ENCODE data around the gene PACS2. TPM values are rescaled to one million over a fixed set of nuclear protein-coding genes. Genes with fewer than 3 reads are reported as not detected.

Gene PACS2
- total RNA-seq, 1 donor from 2014 or later = 263 TPM

DNA sequence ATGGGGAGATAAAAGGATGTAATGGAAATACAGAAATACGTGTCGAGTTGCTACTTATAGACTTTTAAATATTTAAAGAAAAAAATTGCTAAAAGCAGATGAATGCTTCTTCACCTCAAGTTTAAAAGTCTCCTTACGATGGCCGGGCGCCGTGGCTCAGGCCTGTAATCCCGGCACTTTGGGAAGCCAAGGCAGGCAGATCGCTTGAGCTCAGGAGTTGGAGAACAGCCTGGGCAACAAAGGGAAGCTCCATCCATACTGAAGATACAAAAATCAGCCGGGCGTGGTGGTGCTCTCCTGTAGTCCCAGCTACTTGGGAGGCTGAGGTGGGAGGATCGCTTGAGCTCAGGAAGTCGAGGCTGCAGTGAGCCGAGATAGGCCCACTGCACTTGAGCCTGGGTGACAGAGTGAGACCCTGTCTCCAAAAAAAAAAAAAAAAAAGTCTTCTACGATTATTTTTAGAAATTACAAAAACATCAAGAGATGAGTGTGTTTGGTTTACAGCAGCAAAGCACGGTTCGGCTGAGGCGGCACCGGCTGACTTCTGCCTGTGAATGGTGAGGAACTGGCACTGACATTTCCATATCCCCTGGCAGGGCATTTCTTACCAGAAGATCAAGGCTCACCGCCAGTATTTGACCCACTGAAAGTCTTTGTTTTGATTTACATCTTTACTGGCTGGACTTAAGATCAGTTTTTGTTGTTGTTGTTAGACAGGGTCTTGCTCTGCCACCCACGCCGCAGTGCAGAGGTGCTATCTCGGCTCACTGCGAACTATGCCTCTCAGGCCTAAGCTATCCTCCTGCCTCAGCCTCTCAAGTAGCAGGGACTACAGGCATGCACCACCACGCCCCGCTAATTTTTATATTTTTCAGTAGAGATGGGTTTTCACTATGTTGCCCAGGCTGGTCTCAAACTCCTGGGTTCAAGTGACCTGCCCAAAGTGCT lies 101.2 kb downstream of the PACS2 start:
- TF ChIP-seq, protein P1, sequence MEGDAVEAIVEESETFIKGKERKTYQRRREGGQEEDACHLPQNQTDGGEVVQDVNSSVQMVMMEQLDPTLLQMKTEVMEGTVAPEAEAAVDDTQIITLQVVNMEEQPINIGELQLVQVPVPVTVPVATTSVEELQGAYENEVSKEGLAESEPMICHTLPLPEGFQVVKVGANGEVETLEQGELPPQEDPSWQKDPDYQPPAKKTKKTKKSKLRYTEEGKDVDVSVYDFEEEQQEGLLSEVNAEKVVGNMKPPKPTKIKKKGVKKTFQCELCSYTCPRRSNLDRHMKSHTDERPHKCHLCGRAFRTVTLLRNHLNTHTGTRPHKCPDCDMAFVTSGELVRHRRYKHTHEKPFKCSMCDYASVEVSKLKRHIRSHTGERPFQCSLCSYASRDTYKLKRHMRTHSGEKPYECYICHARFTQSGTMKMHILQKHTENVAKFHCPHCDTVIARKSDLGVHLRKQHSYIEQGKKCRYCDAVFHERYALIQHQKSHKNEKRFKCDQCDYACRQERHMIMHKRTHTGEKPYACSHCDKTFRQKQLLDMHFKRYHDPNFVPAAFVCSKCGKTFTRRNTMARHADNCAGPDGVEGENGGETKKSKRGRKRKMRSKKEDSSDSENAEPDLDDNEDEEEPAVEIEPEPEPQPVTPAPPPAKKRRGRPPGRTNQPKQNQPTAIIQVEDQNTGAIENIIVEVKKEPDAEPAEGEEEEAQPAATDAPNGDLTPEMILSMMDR (IDR thresholded peaks at IDR 0.05; ENCODE audit: partially characterized antibody, unreplicated experiment) = no peak
- no peaks in the 10 kb centered on the region for H3K36me3 Mint-ChIP-seq (ENCODE audit: unreplicated experiment)

DNA sequence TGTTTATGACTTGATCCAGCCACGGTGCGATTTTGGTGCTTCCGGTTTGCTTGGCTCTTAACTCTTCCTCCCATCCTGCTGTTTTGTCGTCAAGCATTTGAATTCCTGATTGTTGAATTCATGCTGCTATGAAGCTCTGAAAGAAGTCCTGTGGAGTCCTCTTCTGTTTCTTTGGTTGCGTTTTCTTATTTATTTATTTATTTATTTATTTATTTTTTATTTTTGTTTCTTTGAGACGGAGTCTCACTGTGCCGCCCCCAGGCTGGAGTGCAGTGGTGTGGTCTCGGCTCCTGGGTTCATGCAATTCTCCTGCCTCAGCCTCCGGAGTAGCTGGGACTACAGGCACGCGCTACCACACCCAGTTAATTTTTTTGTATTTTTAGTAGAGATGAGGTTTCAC lies 102.1 kb downstream of the PACS2 start:
- peaks cover 15% of the 10 kb centered on the region for H3K4me1 Mint-ChIP-seq (ENCODE audit: low read depth, unreplicated experiment)
- TF ChIP-seq, protein P1 (IDR thresholded peaks at IDR 0.05; ENCODE audit: partially characterized antibody, unreplicated experiment) = no peak
- H3K9me3 Mint-ChIP-seq (ENCODE audit: unreplicated experiment) = peaks cover 15% of the 10 kb centered on the region
- peak overlapping the region; percentile 14 for H3K4me3 Mint-ChIP-seq (ENCODE audit: unreplicated experiment)
- DNase-seq = no peak
- no peaks in the 10 kb centered on the region for H3K36me3 Mint-ChIP-seq (ENCODE audit: unreplicated experiment)
- peaks cover 16% of the 10 kb centered on the region for H3K27me3 Mint-ChIP-seq (ENCODE audit: unreplicated experiment)
- H3K27ac Mint-ChIP-seq (ENCODE audit: unreplicated experiment) = peak overlapping the region; percentile 65

More for the DNA sequence above, 101.2 kb downstream of the PACS2 start:
- peaks cover 15% of the 10 kb centered on the region for H3K4me1 Mint-ChIP-seq (ENCODE audit: low read depth, unreplicated experiment)
- peaks cover 16% of the 10 kb centered on the region for H3K27me3 Mint-ChIP-seq (ENCODE audit: unreplicated experiment)
- H3K9me3 Mint-ChIP-seq (ENCODE audit: unreplicated experiment) = peaks cover 14% of the 10 kb centered on the region
- DNase-seq = no peak
- H3K27ac Mint-ChIP-seq (ENCODE audit: unreplicated experiment) = peak overlapping the region; percentile 80
- H3K4me3 Mint-ChIP-seq (ENCODE audit: unreplicated experiment) = peak overlapping the region; percentile 84

DNA sequence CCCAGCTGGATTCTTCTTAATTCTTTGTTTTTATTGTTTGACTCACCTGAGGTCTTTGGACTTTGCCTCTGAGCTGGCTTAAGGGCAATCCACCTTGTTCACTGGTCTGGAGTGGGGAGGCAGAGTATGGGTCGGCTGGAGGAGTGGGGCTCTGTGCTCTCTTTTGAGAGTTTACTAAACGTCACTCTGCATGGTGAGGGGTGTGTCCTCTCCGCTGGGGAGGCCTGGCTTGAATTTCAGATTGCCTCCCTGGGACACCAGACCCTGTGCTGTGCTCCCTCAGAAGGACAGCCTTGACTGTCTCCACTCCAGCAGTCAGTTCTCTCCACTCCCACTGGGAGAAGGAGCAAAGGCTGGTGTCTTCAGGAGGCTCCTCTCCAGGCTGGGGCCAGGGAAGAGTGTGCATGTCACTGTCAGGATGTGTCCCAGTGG lies 103.2 kb downstream of the PACS2 start:
- Mint-ChIP-seq H3K27ac (ENCODE audit: unreplicated experiment) (no peak overlapping the region), H3K9me3 (ENCODE audit: unreplicated experiment) (peaks cover 15% of the 10 kb centered on the region), H3K4me3 (ENCODE audit: unreplicated experiment) (peak overlapping the region; percentile 79), H3K4me1 (ENCODE audit: low read depth, unreplicated experiment) (peaks cover 17% of the 10 kb centered on the region), H3K27me3 (ENCODE audit: unreplicated experiment) (peaks cover 16% of the 10 kb centered on the region), H3K36me3 (ENCODE audit: unreplicated experiment) (no peaks in the 10 kb centered on the region)
- DNase-seq = no peak
- TF ChIP-seq, protein P1 (IDR thresholded peaks at IDR 0.05; ENCODE audit: partially characterized antibody, unreplicated experiment) = no peak

DNA sequence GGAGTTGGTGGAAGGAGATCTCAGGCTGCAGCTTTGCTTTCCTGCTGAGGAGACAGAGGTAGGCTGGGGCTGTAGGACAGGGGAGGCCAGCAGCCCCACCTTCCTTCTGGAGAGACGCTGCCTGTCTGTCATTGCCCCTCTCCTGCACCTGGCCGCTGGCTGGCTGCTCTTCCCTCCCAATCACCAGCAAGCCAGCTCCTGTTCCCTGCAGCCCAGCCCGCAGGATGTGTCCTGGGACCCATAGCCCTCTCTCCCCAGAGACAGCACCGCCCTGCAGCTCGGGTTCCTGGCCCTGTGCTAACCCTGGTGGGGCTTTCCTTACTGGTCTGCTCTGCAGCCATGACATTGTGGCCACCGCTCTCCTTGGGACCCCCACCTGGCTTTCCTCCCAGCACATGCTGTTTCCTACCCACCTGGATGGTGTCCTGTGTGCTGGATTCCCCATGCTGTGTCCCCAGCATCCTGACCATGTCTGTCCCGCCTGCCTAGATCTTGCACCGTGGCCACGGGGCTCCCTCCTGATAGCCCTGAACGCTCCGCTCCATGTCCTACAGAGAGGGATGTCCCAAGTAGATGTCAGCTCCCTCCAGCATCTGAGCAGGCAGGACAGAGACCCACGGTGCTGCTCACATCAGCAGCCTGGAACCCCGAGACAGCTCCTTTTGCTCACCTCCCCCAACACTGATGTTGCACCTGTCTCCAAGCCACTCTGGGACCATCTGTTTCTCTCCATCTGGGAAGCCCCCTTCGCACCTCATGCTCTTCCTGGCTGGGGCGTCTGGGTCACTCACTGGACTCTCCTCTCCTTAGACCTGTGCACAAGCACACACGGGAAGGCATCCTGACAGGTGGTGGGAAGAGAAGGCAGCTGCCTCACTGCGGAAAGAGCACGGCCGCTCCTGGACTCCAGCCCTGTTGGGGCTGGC lies 104.0 kb downstream of the PACS2 start:
- Mint-ChIP-seq H3K27me3 (ENCODE audit: unreplicated experiment) (peaks cover 13% of the 10 kb centered on the region), H3K4me3 (ENCODE audit: unreplicated experiment) (peak overlapping the region; percentile 79), H3K27ac (ENCODE audit: unreplicated experiment) (peak overlapping the region; percentile 84), H3K9me3 (ENCODE audit: unreplicated experiment) (peaks cover 15% of the 10 kb centered on the region), H3K4me1 (ENCODE audit: low read depth, unreplicated experiment) (peaks cover 20% of the 10 kb centered on the region), H3K36me3 (ENCODE audit: unreplicated experiment) (no peaks in the 10 kb centered on the region)
- TF ChIP-seq, protein P1 (IDR thresholded peaks at IDR 0.05; ENCODE audit: partially characterized antibody, unreplicated experiment) = no peak
- DNase-seq = no peak

All from glutamatergic neuron (in vitro differentiated cells).